Activated CD8-positive, alpha-beta T cell treated with anti-CD3 and anti-CD28 coated beads for 36 hours (primary cell): Measurements from ENCODE around the gene RBMS3. TPM values are rescaled to one million over a fixed set of nuclear protein-coding genes. Genes with fewer than 3 reads are reported as not detected.

Experiments used
- ATAC-seq: fragments of 200-7000 bp; cut with Tn5 transposase; one replicate; pipeline ENCODE4 v1.10.0; 2021; ENCODE audit warnings: mild to moderate bottlenecking, moderate library complexity
- CTCF ChIA-PET: fragments of 350-600 bp; sonication (Branson Sonifier 250); formaldehyde crosslinking; loops from one replicate; lab custom pipeline; 2021; ENCODE audit warnings: antibody characterized with exemption; lab: Charles Lee
- POLR2A ChIA-PET: fragments of 350-600 bp; sonication (Branson Sonifier 250); formaldehyde crosslinking; loops from one replicate; lab custom pipeline; 2021; ENCODE audit warnings: antibody characterized with exemption; lab: Charles Lee
- DNase-seq: peaks from one replicate; pipeline ENCODE4 v3.0.0-alpha.2; 2020
- H3K27ac Mint-ChIP-seq: one replicate; pipeline ENCODE4 v1.8.0; 2021; ENCODE audit warnings: mild to moderate bottlenecking, mixed read lengths
- H3K27me3 Mint-ChIP-seq: one replicate; pipeline ENCODE4 v1.8.0; 2021; ENCODE audit warnings: mixed read lengths
- H3K36me3 Mint-ChIP-seq: one replicate; pipeline ENCODE4 v1.8.0; 2021; ENCODE audit warnings: low read depth, mixed read lengths
- H3K4me1 Mint-ChIP-seq: one replicate; pipeline ENCODE4 v1.8.0; 2021; ENCODE audit warnings: low read depth, mixed read lengths
- H3K4me3 Mint-ChIP-seq: one replicate; pipeline ENCODE4 v1.8.0; 2021; ENCODE audit warnings: mild to moderate bottlenecking, moderate library complexity, mixed read lengths
- H3K9me3 Mint-ChIP-seq: one replicate; pipeline ENCODE4 v1.8.0; 2021; ENCODE audit warnings: mixed read lengths
- CTCF ChIP-seq: fragments of 200-600 bp; IDR thresholded peaks from one replicate; pipeline ENCODE4 v1.8.0; 2022; ENCODE audit warnings: antibody characterized with exemption, mild to moderate bottlenecking
- intact Hi-C: fragments of 100-400 bp; cut with micrococcal nuclease; formaldehyde crosslinking; loops from one replicate; pipeline ENCODE4 v1.10.0; 2022
- total RNA-seq, 2 experiments: library from RNA; stranded (reverse); gene quantifications; one replicate each; pipeline ENCODE4 v1.2.3, GENCODE V29; 2021

RBMS3 gene
- total RNA-seq, 2 experiments from 2014 or later = 2.3 to 2.8 TPM

- Mint-ChIP-seq H3K27me3 (no peaks in the 10 kb centered on the region), H3K36me3 (no peaks in the 10 kb centered on the region), H3K27ac (no peak overlapping the region), H3K9me3 (no peaks in the 10 kb centered on the region), H3K4me3 (no peak overlapping the region), H3K4me1 (no peaks in the 10 kb centered on the region)
- CTCF ChIA-PET = no interaction called here
- POLR2A ChIA-PET = no interaction called here
- DNase-seq = no peak
- no peak for ATAC-seq
- intact Hi-C loops = no loop called here
- no peak for TF ChIP-seq CTCF
Measured at GRCh38 chr3:29249829-29250345, 31.0 kb upstream of the RBMS3 start.

- no peaks in the 10 kb centered on the region for H3K27me3 Mint-ChIP-seq
- H3K27ac Mint-ChIP-seq = no peak overlapping the region
- DNase-seq = no peak
- H3K36me3 Mint-ChIP-seq = no peaks in the 10 kb centered on the region
- TF ChIP-seq CTCF = no peak
- H3K4me3 Mint-ChIP-seq = no peak overlapping the region
- intact Hi-C loops = no loop called here
- ChIA-PET POLR2A (no interaction called here), CTCF (no interaction called here)
- H3K4me1 Mint-ChIP-seq = no peaks in the 10 kb centered on the region
- H3K9me3 Mint-ChIP-seq = no peaks in the 10 kb centered on the region
- no peak for ATAC-seq
Measured at GRCh38 chr3:29255854-29256696, 24.8 kb upstream of the RBMS3 start.

- ATAC-seq (no peak), DNase-seq (no peak)
- intact Hi-C loops = no loop called here
- H3K4me1 Mint-ChIP-seq = no peaks in the 10 kb centered on the region
- no peak overlapping the region for H3K27ac Mint-ChIP-seq
- no peak overlapping the region for H3K4me3 Mint-ChIP-seq
- no peaks in the 10 kb centered on the region for H3K27me3 Mint-ChIP-seq
- ChIA-PET CTCF (no interaction called here), POLR2A (interaction anchor here (0.6 kb wide), 1 partner anchor 790 kb away, joined by 3 read pairs; no protein-coding TSS in a partner anchor)
- no peak for TF ChIP-seq CTCF
- no peaks in the 10 kb centered on the region for H3K36me3 Mint-ChIP-seq
- H3K9me3 Mint-ChIP-seq = no peaks in the 10 kb centered on the region
Measured at GRCh38 chr3:29258161-29258560, 22.7 kb upstream of the RBMS3 start.

GRCh38 chr3:29261119-29261518 lies 19.8 kb upstream of the RBMS3 start:
- DNase-seq (no peak), ATAC-seq (no peak)
- Mint-ChIP-seq H3K36me3 (no peaks in the 10 kb centered on the region), H3K4me1 (no peaks in the 10 kb centered on the region), H3K9me3 (no peaks in the 10 kb centered on the region), H3K4me3 (no peak overlapping the region), H3K27ac (no peak overlapping the region), H3K27me3 (no peaks in the 10 kb centered on the region)
- TF ChIP-seq CTCF = no peak
- CTCF ChIA-PET = no interaction called here
- POLR2A ChIA-PET = no interaction called here
- intact Hi-C loops = no loop called here

GRCh38 chr3:29263476-29263875 lies 17.4 kb upstream of the RBMS3 start:
- DNase-seq = no peak
- CTCF ChIA-PET = no interaction called here
- POLR2A ChIA-PET = no interaction called here
- H3K27ac Mint-ChIP-seq = no peak overlapping the region
- H3K9me3 Mint-ChIP-seq = no peaks in the 10 kb centered on the region
- H3K27me3 Mint-ChIP-seq = no peaks in the 10 kb centered on the region
- H3K4me1 Mint-ChIP-seq = no peaks in the 10 kb centered on the region
- no peaks in the 10 kb centered on the region for H3K36me3 Mint-ChIP-seq
- no peak overlapping the region for H3K4me3 Mint-ChIP-seq
- no peak for TF ChIP-seq CTCF
- intact Hi-C loops = no loop called here
- no peak for ATAC-seq
